RWPE2 (cell line): ENCODE results near the gene DEAF1.

Experiments
- ATAC-seq: fragments of 200-7000 bp; cut with Tn5 transposase; 3 replicates; pipeline ENCODE4 v1.9.1; 2021; ENCODE audit warnings: low read depth
- DNase-seq: peaks from one replicate; pipeline ENCODE4 v3.0.0-alpha.2; 2020; ENCODE audit warnings: low spot score
- H3K27ac ChIP-seq: fragments of 450-650 bp; 2 replicates; pipeline ENCODE4 v1.5.1; 2017; ENCODE audit warnings: mild to moderate bottlenecking; ENCODE audit not compliant: poor library complexity, severe bottlenecking
- H3K27me3 ChIP-seq: fragments of 250-450 bp; sonication (Bioruptor Pico); 2 replicates; pipeline ENCODE4 v1.5.1; 2021; ENCODE audit warnings: mild to moderate bottlenecking, moderate library complexity; ENCODE audit not compliant: insufficient read depth, poor library complexity, severe bottlenecking
- H3K36me3 ChIP-seq: fragments of 250-450 bp; sonication (Bioruptor Pico); 2 replicates; pipeline ENCODE4 v1.5.1; 2020; ENCODE audit warnings: low read depth, mild to moderate bottlenecking, moderate library complexity
- H3K4me1 ChIP-seq: fragments of 250-450 bp; sonication (Bioruptor Pico); 2 replicates; pipeline ENCODE4 v1.5.1; 2021; ENCODE audit warnings: mild to moderate bottlenecking, moderate library complexity; ENCODE audit not compliant: insufficient read depth, poor library complexity, severe bottlenecking
- H3K4me3 ChIP-seq: fragments of 250-450 bp; sonication (Bioruptor Pico); 2 replicates; pipeline ENCODE4 v1.5.1; 2021; ENCODE audit warnings: mild to moderate bottlenecking, moderate library complexity; ENCODE audit not compliant: severe bottlenecking
- H3K9me3 ChIP-seq: fragments of 250-450 bp; sonication (Bioruptor Pico); 2 replicates; pipeline ENCODE4 v1.5.1; 2021; ENCODE audit warnings: mild to moderate bottlenecking, moderate library complexity; ENCODE audit not compliant: severe bottlenecking
- CTCF ChIP-seq: fragments of 450-650 bp; IDR thresholded peaks from one replicate; pipeline ENCODE4 v1.5.1; 2017; ENCODE audit warnings: mild to moderate bottlenecking, moderate library complexity; ENCODE audit not compliant: poor library complexity, severe bottlenecking

Gene DEAF1

GRCh38 chr11:695538-696248 is 671 bp upstream of the DEAF1 start, which contains the start of gene TMEM80:
TMEM80 (plus strand) TSS chr11:695816; CDS start chr11:695828, 12 bp downstream.
- H3K27me3 ChIP-seq = no peaks in the 10 kb centered on the region
- peaks cover 32% of the 10 kb centered on the region for H3K4me1 ChIP-seq
- no peaks in the 10 kb centered on the region; the same call in 1 of the 2 replicates for H3K36me3 ChIP-seq
- DNase-seq (peak; percentile 99), ATAC-seq (peak; percentile 74)
- peak within 1 kb of the TSS; percentile 92 for H3K27ac ChIP-seq
- peak within 1 kb of the TSS; percentile 55 for H3K4me3 ChIP-seq
- H3K9me3 ChIP-seq = no peaks in the 10 kb centered on the region
- TF ChIP-seq CTCF = no peak

- DNase-seq (no peak), ATAC-seq (no peak)
Measured at GRCh38 chr11:695288-695537, 191 bp upstream of the DEAF1 start.

GRCh38 chr11:693887-694562 is 997 bp downstream of the DEAF1 start:
- TF ChIP-seq CTCF = no peak
- no peaks in the 10 kb centered on the region for H3K27me3 ChIP-seq
- H3K4me1 ChIP-seq = peaks cover 32% of the 10 kb centered on the region
- ATAC-seq (no peak), DNase-seq (no peak)
- H3K4me3 ChIP-seq = peak overlapping the region; percentile 8
- H3K27ac ChIP-seq = peak overlapping the region; percentile 92
- H3K36me3 ChIP-seq = peaks cover 6% of the 10 kb centered on the region
- H3K9me3 ChIP-seq = no peaks in the 10 kb centered on the region

More at GRCh38 chr11:695288-695537, 191 bp upstream of the DEAF1 start:
- Histone ChIP-seq H3K27me3 (no peaks in the 10 kb centered on the region), H3K4me1 (peaks cover 32% of the 10 kb centered on the region), H3K27ac (peak overlapping the region; percentile 92), H3K36me3 (no peaks in the 10 kb centered on the region; the same call in 1 of the 2 replicates), H3K4me3 (peak overlapping the region; percentile 55), H3K9me3 (no peaks in the 10 kb centered on the region)
- TF ChIP-seq CTCF = no peak

GRCh38 chr11:693415-693831 is 1.6 kb downstream of the DEAF1 start:
- no peak for DNase-seq
- no peaks in the 10 kb centered on the region for H3K27me3 ChIP-seq
- peaks cover 30% of the 10 kb centered on the region for H3K4me1 ChIP-seq
- H3K36me3 ChIP-seq = peaks cover 9% of the 10 kb centered on the region
- peak overlapping the region; percentile 92 for H3K27ac ChIP-seq
- peak overlapping the region; percentile 8 for H3K4me3 ChIP-seq
- no peak for ATAC-seq
- no peaks in the 10 kb centered on the region for H3K9me3 ChIP-seq
- no peak for TF ChIP-seq CTCF

- DNase-seq = no peak
- Histone ChIP-seq H3K27me3 (no peaks in the 10 kb centered on the region), H3K4me3 (peak overlapping the region; percentile 8), H3K36me3 (peaks cover 13% of the 10 kb centered on the region), H3K9me3 (no peaks in the 10 kb centered on the region), H3K4me1 (peaks cover 25% of the 10 kb centered on the region), H3K27ac (peak overlapping the region; percentile 92)
- no peak for TF ChIP-seq CTCF
- ATAC-seq = no peak
Measured at GRCh38 chr11:692824-693414, 2.1 kb downstream of the DEAF1 start.
